Peyer's patch (tissue), 4 donors: ENCODE data around the gene AHCYL2.

Experiments used
- POLR2A ChIP-seq, 2 donors: fragments of 450-650 bp; IDR thresholded peaks; one replicate each; pipeline ENCODE4 v1.5.1; 2017; ENCODE audit warnings: antibody characterized with exemption in 2 of 2, mild to moderate bottlenecking in 2 of 2, moderate library complexity in 2 of 2
- TF ChIP-seq, protein P1 (sequence below), 6 experiments: fragments of 450-650 bp in 4 of 6; fragments of 200-600 bp in 2 of 6; sonication (generic) in 1 of 6; IDR thresholded peaks; one replicate each; pipeline ENCODE4 v1.5.1; 2017 to 2019; ENCODE audit warnings: antibody characterized with exemption in 6 of 6, mild to moderate bottlenecking in 3 of 6, moderate library complexity in 1 of 6

DNA sequence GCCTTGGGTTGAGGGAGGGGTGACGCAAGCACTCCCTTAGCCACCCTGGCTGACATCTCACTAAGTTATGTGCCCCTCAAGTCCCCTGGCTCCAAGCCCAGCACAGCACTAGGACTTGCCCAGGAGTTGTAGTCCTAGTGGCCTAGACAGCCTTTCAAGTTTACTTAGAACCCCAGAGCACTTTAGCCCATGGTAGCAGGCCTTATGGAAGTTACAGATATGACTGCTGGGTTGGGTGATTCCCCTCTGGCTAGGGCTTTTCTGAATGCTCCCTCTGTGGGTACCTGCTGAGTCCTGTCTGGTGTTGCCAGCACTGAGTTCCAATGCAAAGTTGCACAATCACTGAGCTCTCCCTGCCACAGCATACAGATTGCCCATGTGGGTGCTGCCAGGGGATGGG, 83.2 kb downstream of the AHCYL2 start:
- TF ChIP-seq, protein P1, sequence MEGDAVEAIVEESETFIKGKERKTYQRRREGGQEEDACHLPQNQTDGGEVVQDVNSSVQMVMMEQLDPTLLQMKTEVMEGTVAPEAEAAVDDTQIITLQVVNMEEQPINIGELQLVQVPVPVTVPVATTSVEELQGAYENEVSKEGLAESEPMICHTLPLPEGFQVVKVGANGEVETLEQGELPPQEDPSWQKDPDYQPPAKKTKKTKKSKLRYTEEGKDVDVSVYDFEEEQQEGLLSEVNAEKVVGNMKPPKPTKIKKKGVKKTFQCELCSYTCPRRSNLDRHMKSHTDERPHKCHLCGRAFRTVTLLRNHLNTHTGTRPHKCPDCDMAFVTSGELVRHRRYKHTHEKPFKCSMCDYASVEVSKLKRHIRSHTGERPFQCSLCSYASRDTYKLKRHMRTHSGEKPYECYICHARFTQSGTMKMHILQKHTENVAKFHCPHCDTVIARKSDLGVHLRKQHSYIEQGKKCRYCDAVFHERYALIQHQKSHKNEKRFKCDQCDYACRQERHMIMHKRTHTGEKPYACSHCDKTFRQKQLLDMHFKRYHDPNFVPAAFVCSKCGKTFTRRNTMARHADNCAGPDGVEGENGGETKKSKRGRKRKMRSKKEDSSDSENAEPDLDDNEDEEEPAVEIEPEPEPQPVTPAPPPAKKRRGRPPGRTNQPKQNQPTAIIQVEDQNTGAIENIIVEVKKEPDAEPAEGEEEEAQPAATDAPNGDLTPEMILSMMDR (IDR thresholded peaks at IDR 0.05), result no peak
- TF ChIP-seq POLR2A (IDR thresholded peaks at IDR 0.05), result no peak
